ENCODE results near the gene FXYD5. TPM values are rescaled to one million over a fixed set of nuclear protein-coding genes. Genes with fewer than 3 reads are reported as not detected.

FXYD5 gene
- total RNA-seq, 1 experiment from 2014 or later: 123 TPM

GRCh38 chr19:35171730-35172129, 17.2 kb downstream of the FXYD5 start (continued):
- TF ChIP-seq ATF3 (IDR thresholded peaks at IDR 0.05) (no peak), ELF1 (IDR thresholded peaks at IDR 0.05; ENCODE audit: borderline replicate concordance, low read depth) (no peak), ZFX (IDR thresholded peaks at IDR 0.05) (no peak), YY1 (IDR thresholded peaks at IDR 0.05; ENCODE audit: extremely low read depth, insufficient replicate concordance, low read depth, low read length) (no peak), JUND (IDR thresholded peaks at IDR 0.05) (no peak)

- Histone ChIP-seq H3K9me3 (ENCODE audit: control insufficient read depth in 1 of 2, insufficient read depth in 1 of 2, low read depth in 1 of 2, low read length in 2 of 2) (no peaks in the 10 kb centered on the region), H3K36me3 (ENCODE audit: control insufficient read depth in 1 of 2, insufficient read depth in 2 of 2, low read length in 2 of 2) (0 out of 4 replicates have a peak, but pooled peaks cover 0 to 4% of the 10 kb centered on the region in 2 experiments), H3K79me2 (ENCODE audit: insufficient read depth, low read length) (no peaks in the 10 kb centered on the region), H2AFZ (ENCODE audit: low read depth, low read length, poor library complexity, severe bottlenecking) (no peak overlapping the region), H4K20me1 (ENCODE audit: insufficient read depth) (no peaks in the 10 kb centered on the region), H3K27ac (ENCODE audit: low read depth, low read length) (no peak overlapping the region), H3K9me2 (ENCODE audit: insufficient read depth) (no peaks in the 10 kb centered on the region), H3K4me3 (replicated peaks in 1 of 2; ENCODE audit: low read depth in 1 of 2, low read length in 2 of 2) (no peak overlapping the region), H3K4me1 (ENCODE audit: control insufficient read depth in 1 of 2, insufficient read depth in 2 of 2, low read length in 2 of 2) (peaks cover 5 to 26% of the 10 kb centered on the region in 2 experiments; a peak in 2 of 4 replicates), H3K9ac (ENCODE audit: low read length) (no peak overlapping the region), H3K27me3 (ENCODE audit: insufficient read depth, low read length) (no peaks in the 10 kb centered on the region), H3K4me2 (ENCODE audit: low read length) (no peak overlapping the region)
- CTCF ChIA-PET: no interaction called here
- no TSS peak for BruUV-seq (replicated peaks)
- no peak for DNase-seq (ENCODE audit: low read depth, low spot score)
- RAD21 ChIA-PET (ENCODE audit: low non-redundant PET in 1 of 2, low total read pairs in 2 of 2, uncharacterized antibody in 2 of 2, unreplicated experiment in 2 of 2): no interaction called here
- POLR2A ChIA-PET: no interaction called here
- ATAC-seq: no peak
- TF ChIP-seq TCF7L2 (IDR thresholded peaks at IDR 0.05; ENCODE audit: borderline replicate concordance, extremely low read depth, insufficient read depth, insufficient read length): no peak
- no peak for TF ChIP-seq MAX (IDR thresholded peaks at IDR 0.05)
- TF ChIP-seq EGR1 (IDR thresholded peaks at IDR 0.05; ENCODE audit: low read depth): no peak
- no peak for TF ChIP-seq YY1 (IDR thresholded peaks at IDR 0.05; ENCODE audit: extremely low read depth, insufficient replicate concordance, low read depth, low read length)
- TF ChIP-seq SRF (IDR thresholded peaks at IDR 0.05; ENCODE audit: low read depth): no peak
- no peak for TF ChIP-seq ZFX (IDR thresholded peaks at IDR 0.05)
- no peak for TF ChIP-seq ZNF274 (IDR thresholded peaks at IDR 0.05; ENCODE audit: low read depth, low read length)
- intact Hi-C loops (cut with micrococcal nuclease): no loop called here
Measured at GRCh38 chr19:35174226-35174625, 19.7 kb downstream of the FXYD5 start.
